H1 (cell line): ENCODE results near the gene SNED1. TPM values are rescaled to one million over a fixed set of nuclear protein-coding genes. Genes with fewer than 3 reads are reported as not detected.

ENCODE experiments used
- CTCF ChIA-PET: fragments of 300-600 bp; sonication (Branson Sonifier 250); formaldehyde crosslinking; loops from one replicate; lab custom pipeline; 2021; ENCODE audit not compliant: partially characterized antibody; lab: Charles Lee
- POLR2A ChIA-PET: fragments of 300-600 bp; sonication (Branson Sonifier 250); formaldehyde crosslinking; loops from one replicate; lab custom pipeline; 2021; ENCODE audit warnings: inconsistent platforms; ENCODE audit not compliant: partially characterized antibody; lab: Charles Lee
- DNase-seq, 2 experiments: peaks; one replicate each; pipeline versions ENCODE4 v3.0.0 to v3.0.0-alpha.2; 2010 to 2022; ENCODE audit warnings: low spot score in 2 of 2, low read depth in 1 of 2, mixed read lengths in 1 of 2
- FAIRE-seq: peaks from 2 replicates; lab custom pipeline; 2011; peaks lifted over from hg19 to GRCh38; lab: Jason Lieb, UNC
- H2AFZ ChIP-seq: 2 replicates; pipeline ENCODE4 v1.8.1; 2012; ENCODE audit warnings: low read length, inconsistent platforms
- H2AK5ac ChIP-seq: 2 replicates; pipeline ENCODE4 v1.6.1; 2013; ENCODE audit warnings: low read depth, low read length
- H2BK120ac ChIP-seq: replicated peaks from 2 replicates; pipeline ENCODE3; 2013; ENCODE audit warnings: low read depth, low read length, inconsistent platforms
- H2BK12ac ChIP-seq: 2 replicates; pipeline ENCODE4 v1.6.1; 2013; ENCODE audit warnings: low read depth, low read length
- H2BK15ac ChIP-seq: 2 replicates; pipeline ENCODE4 v1.6.1; 2013; ENCODE audit warnings: low read length
- H2BK20ac ChIP-seq: 2 replicates; pipeline ENCODE4 v1.6.1; 2013; ENCODE audit warnings: low read length
- H2BK5ac ChIP-seq: 2 replicates; pipeline ENCODE4 v1.6.1; 2013; ENCODE audit warnings: low read depth, low read length
- H3K14ac ChIP-seq: 2 replicates; pipeline ENCODE4 v1.6.1; 2013; ENCODE audit warnings: inconsistent platforms; ENCODE audit not compliant: insufficient read length
- H3K18ac ChIP-seq: 2 replicates; pipeline ENCODE4 v1.6.1; 2013; ENCODE audit warnings: low read length; ENCODE audit errors: extremely low read depth
- H3K23ac ChIP-seq: 2 replicates; pipeline ENCODE4 v1.6.1; 2013; ENCODE audit warnings: inconsistent platforms; ENCODE audit not compliant: insufficient read length
- H3K23me2 ChIP-seq: 2 replicates; pipeline ENCODE4 v1.6.1; 2013; ENCODE audit warnings: low read depth, low read length
- H3K27ac ChIP-seq: 2 replicates; pipeline ENCODE4 v1.6.1; 2011; ENCODE audit warnings: low read depth, low read length, inconsistent platforms
- H3K27me3 ChIP-seq, 4 experiments: replicated peaks in 1 of 4; 1 replicate in 1 of 4; 2 replicates in 3 of 4; pipeline versions ENCODE4 v1.6.1 to v1.8.1; 2011 to 2013; ENCODE audit warnings: low read length in 3 of 4, mild to moderate bottlenecking in 3 of 4, inconsistent platforms in 2 of 4, mixed read lengths in 2 of 4, moderate library complexity in 1 of 4; ENCODE audit not compliant: control insufficient read depth in 3 of 4, insufficient read depth in 3 of 4; ENCODE audit errors: extremely low read depth in 1 of 4
- H3K36me3 ChIP-seq, 4 experiments: 2 replicates each; pipeline versions ENCODE4 v1.6.1 to v1.8.1; 2011 to 2013; ENCODE audit warnings: mild to moderate bottlenecking in 4 of 4, low read length in 3 of 4, moderate library complexity in 2 of 4, control low read depth in 1 of 4, inconsistent platforms in 1 of 4; ENCODE audit not compliant: insufficient read depth in 4 of 4, control insufficient read depth in 2 of 4
- H3K4ac ChIP-seq: replicated peaks from 2 replicates; pipeline ENCODE3; 2013; ENCODE audit warnings: low read length, low read depth, mixed read lengths, inconsistent platforms; ENCODE audit not compliant: insufficient read length
- H3K4me1 ChIP-seq, 4 experiments: replicated peaks in 1 of 4; 1 replicate in 1 of 4; 2 replicates in 3 of 4; pipeline versions ENCODE4 v1.6.1 to v1.8.1; 2011 to 2013; ENCODE audit warnings: low read length in 3 of 4, inconsistent platforms in 2 of 4, mixed read lengths in 1 of 4; ENCODE audit not compliant: insufficient read depth in 4 of 4, control insufficient read depth in 3 of 4
- H3K4me2 ChIP-seq, 2 experiments: 2 replicates each; pipeline versions ENCODE4 v1.6.1 to v1.8.1; 2011 to 2013; ENCODE audit warnings: low read depth in 2 of 2, low read length in 2 of 2, control low read depth in 1 of 2, inconsistent platforms in 1 of 2, mild to moderate bottlenecking in 1 of 2; ENCODE audit not compliant: insufficient read depth in 1 of 2
- H3K4me3 ChIP-seq, 4 experiments: fragments of 200-600, 300-600 bp in 1 of 4; sonication (generic), shearing (Covaris generic), sonication (Bioruptor Twin) in 1 of 4; 2 replicates each; pipeline versions ENCODE4 v1.5.1 to v1.8.1; 2011 to 2016; ENCODE audit warnings: low read length in 4 of 4, low read depth in 3 of 4, control low read depth in 2 of 4, inconsistent platforms in 2 of 4, mild to moderate bottlenecking in 2 of 4, mixed read lengths in 1 of 4, moderate library complexity in 1 of 4; ENCODE audit not compliant: insufficient read depth in 2 of 4; ENCODE audit errors: extremely low read depth in 1 of 4
- H3K56ac ChIP-seq: replicated peaks from 2 replicates; pipeline ENCODE3; 2013; ENCODE audit warnings: low read depth, mild to moderate bottlenecking, mixed read lengths, low read length, inconsistent platforms; ENCODE audit not compliant: insufficient read length
- H3K79me1 ChIP-seq: 2 replicates; pipeline ENCODE4 v1.6.1; 2013; ENCODE audit warnings: low read depth, low read length, control low read depth
- H3K79me2 ChIP-seq, 2 experiments: 2 replicates each; pipeline versions ENCODE4 v1.6.1 to v1.8.1; 2012 to 2013; ENCODE audit warnings: low read length in 2 of 2, mild to moderate bottlenecking in 2 of 2, inconsistent platforms in 1 of 2; ENCODE audit not compliant: insufficient read depth in 2 of 2, control insufficient read depth in 1 of 2
- H3K9ac ChIP-seq, 4 experiments: replicated peaks in 1 of 4; 1 replicate in 1 of 4; 2 replicates in 3 of 4; pipeline versions ENCODE4 v1.6.1 to v1.8.1; 2011 to 2013; ENCODE audit warnings: low read depth in 3 of 4, low read length in 3 of 4, control low read depth in 2 of 4, mild to moderate bottlenecking in 2 of 4, moderate library complexity in 2 of 4, inconsistent platforms in 1 of 4; ENCODE audit errors: extremely low read depth in 1 of 4
- H3K9me3 ChIP-seq, 2 experiments: 2 replicates each; pipeline versions ENCODE4 v1.6.1 to v1.8.1; 2012 to 2013; ENCODE audit warnings: mild to moderate bottlenecking in 2 of 2, moderate library complexity in 2 of 2, control low read depth in 1 of 2, inconsistent platforms in 1 of 2, low read depth in 1 of 2, low read length in 1 of 2, mixed read lengths in 1 of 2; ENCODE audit not compliant: insufficient read depth in 2 of 2
- H4K20me1 ChIP-seq, 2 experiments: replicated peaks in 1 of 2; 2 replicates each; pipeline versions ENCODE3 to v1.8.1; 2011 to 2013; ENCODE audit warnings: inconsistent platforms in 2 of 2, low read length in 2 of 2, mild to moderate bottlenecking in 1 of 2; ENCODE audit not compliant: insufficient read depth in 2 of 2, control insufficient read depth in 1 of 2
- H4K5ac ChIP-seq: 2 replicates; pipeline ENCODE4 v1.6.1; 2013; ENCODE audit warnings: low read length, low read depth, mixed read lengths, inconsistent platforms; ENCODE audit not compliant: insufficient read length
- H4K8ac ChIP-seq: 2 replicates; pipeline ENCODE4 v1.8.0; 2013; ENCODE audit warnings: mild to moderate bottlenecking, moderate library complexity, low read length, inconsistent platforms; ENCODE audit not compliant: insufficient read depth; ENCODE audit errors: extremely low read depth
- H4K91ac ChIP-seq: replicated peaks from 2 replicates; pipeline ENCODE3; 2013; ENCODE audit warnings: low read length, mixed read lengths, inconsistent platforms; ENCODE audit not compliant: insufficient read length
- CREB1 ChIP-seq: IDR thresholded peaks from 2 replicates; pipeline ENCODE4 v1.6.1; 2012; ENCODE audit warnings: inconsistent platforms
- EP300 ChIP-seq, 2 experiments: IDR thresholded peaks; 1 replicate in 1 of 2; 2 replicates in 1 of 2; pipeline ENCODE4 v1.6.1; 2011 to 2012; ENCODE audit warnings: low read depth in 2 of 2, low read length in 2 of 2, mild to moderate bottlenecking in 2 of 2, borderline replicate concordance in 1 of 2, inconsistent platforms in 1 of 2, moderate library complexity in 1 of 2
- GABPA ChIP-seq: IDR thresholded peaks from 2 replicates; pipeline ENCODE4 v1.6.1; 2011; ENCODE audit warnings: mild to moderate bottlenecking, low read length, moderate library complexity, borderline replicate concordance; ENCODE audit not compliant: insufficient read depth
- JUND ChIP-seq: IDR thresholded peaks from 2 replicates; pipeline ENCODE4 v1.6.1; 2011; ENCODE audit warnings: mild to moderate bottlenecking, improper control_type of control experiment, low read length
- KDM4A ChIP-seq: IDR thresholded peaks from one replicate; pipeline ENCODE4 v1.7.1; 2012; ENCODE audit warnings: low read depth, mild to moderate bottlenecking, moderate library complexity, low read length, inconsistent platforms; ENCODE audit not compliant: severe bottlenecking
- NANOG ChIP-seq: IDR thresholded peaks from 2 replicates; pipeline ENCODE4 v1.6.1; 2011; ENCODE audit warnings: low read length, low read depth, mild to moderate bottlenecking, inconsistent platforms; ENCODE audit not compliant: insufficient read depth, poor library complexity, severe bottlenecking
- RBBP5 ChIP-seq: IDR thresholded peaks from 2 replicates; pipeline ENCODE4 v1.7.1; 2012; ENCODE audit warnings: low read depth, mild to moderate bottlenecking, inconsistent platforms, low read length, moderate library complexity, borderline replicate concordance
- RFX5 ChIP-seq: IDR thresholded peaks from 2 replicates; pipeline ENCODE4 v1.6.1; 2011; ENCODE audit warnings: low read depth, low read length, improper control_type of control experiment, borderline replicate concordance
- RXRA ChIP-seq: IDR thresholded peaks from 2 replicates; pipeline ENCODE4 v1.6.1; 2011; ENCODE audit warnings: low read depth, mild to moderate bottlenecking, low read length, moderate library complexity; ENCODE audit not compliant: insufficient read depth
- SP4 ChIP-seq: IDR thresholded peaks from 2 replicates; pipeline ENCODE4 v1.6.1; 2012; ENCODE audit warnings: low read length, inconsistent platforms
- TAF7 ChIP-seq: optimal IDR thresholded peaks from 2 replicates; pipeline ENCODE3; 2011; ENCODE audit warnings: low read depth, mild to moderate bottlenecking, inconsistent platforms, low read length, moderate library complexity, borderline replicate concordance
- TCF12 ChIP-seq: IDR thresholded peaks from 2 replicates; pipeline ENCODE4 v1.6.1; 2011; ENCODE audit warnings: low read depth, mild to moderate bottlenecking, low read length
- WGBS, 2 experiments: shearing (Covaris generic) in 1 of 2; methylation state at CpG; one replicate each; pipeline versions ENCODE4 v1.1.6 to v1.1.7; 2013 to 2015; ENCODE audit warnings: low lambda C conversion rate in 2 of 2, mixed read lengths in 2 of 2, inconsistent platforms in 1 of 2, low coverage in 1 of 2, missing lambda C conversion rate in 1 of 2; ENCODE audit not compliant: insufficient replicate concordance in 2 of 2, insufficient coverage in 1 of 2, insufficient read length in 1 of 2; ENCODE audit errors: extremely low coverage in 1 of 2, missing lambda C conversion rate in 1 of 2; 5-methylcytosine and 5-hydroxymethylcytosine counted together
- polyA plus RNA-seq, 7 experiments: library from polyadenylated mRNA; depleted of rRNA in 3 of 7; stranded (reverse) in 5 of 7; unstranded in 2 of 7; fragments of >200 nt in 5 of 7; fragments of 200-250 nt in 2 of 7; gene quantifications; 1 replicate in 5 of 7; 2 replicates in 1 of 7; 4 replicates in 1 of 7; pipeline versions ENCODE4 v1.2.1 to v1.2.3, GENCODE V29; 2011 to 2013; ENCODE audit warnings: missing spikeins in 2 of 7, mixed read lengths in 2 of 7
- total RNA-seq: library from RNA; stranded (reverse); fragmentation: NEBNext Ultra II Directional; extraction: Animal tissue kit (Norgen Biotek cat#: 25700); gene quantifications from 2 replicates; pipeline ENCODE4 v1.2.1, GENCODE V29; 2021

The SNED1 gene
- total and polyA plus RNA-seq, 2 of the 8 experiments (the other 6 are each of a cell fraction or from before 2014, with no cell fraction given), result 1.9 TPM

- ChIA-PET POLR2A (no interaction called here), CTCF (interaction anchor here (0.6 to 3.5 kb wide), 39 partner anchors 11 to 310 kb away, joined by 3 to 16 read pairs (median 4); no protein-coding TSS in a partner anchor)
- Histone ChIP-seq H2BK120ac (no peak overlapping the region), H2BK20ac (no peak overlapping the region), H3K4me2 (peak overlapping the region; percentile 18 to 61; a peak in 3 of 4 replicates), H2AFZ (no peak overlapping the region), H3K27me3 (peaks cover 0 to 3% (median 3%) of the 10 kb centered on the region in 4 experiments; a peak in 3 of 7 replicates), H4K5ac (no peak overlapping the region), H3K79me1 (no peaks in the 10 kb centered on the region), H3K4me3 (peak overlapping the region in 3 of 4 experiments; percentile 10 to 41 (median 19); a peak in 3 of 8 replicates), H3K9ac (no peak overlapping the region), H2BK5ac (no peak overlapping the region), H4K8ac (peak overlapping the region; percentile 75), H3K18ac (no peak overlapping the region; the same call in 1 of the 2 replicates), H2AK5ac (no peak overlapping the region), H3K23ac (no peak overlapping the region), H3K56ac (no peak overlapping the region), H3K23me2 (peaks cover 2% of the 10 kb centered on the region; the same call in 1 of the 2 replicates), H3K4me1 (peaks cover 0 to 3% (median 0%) of the 10 kb centered on the region in 4 experiments; a peak in 1 of 7 replicates), H3K9me3 (peaks cover 6 to 11% of the 10 kb centered on the region in 2 experiments; a peak in 3 of 4 replicates), H2BK12ac (no peak overlapping the region), H3K36me3 (no peaks in the 10 kb centered on the region), H4K91ac (no peak overlapping the region), H3K79me2 (no peaks in the 10 kb centered on the region), H3K27ac (no peak overlapping the region), H4K20me1 (peaks cover 0 to 2% of the 10 kb centered on the region in 2 experiments), H3K14ac (no peak overlapping the region), H2BK15ac (no peak overlapping the region), H3K4ac (no peak overlapping the region)
- FAIRE-seq (no peak), DNase-seq (peak; percentile 68 to 81)
- WGBS, 2 experiments, result 18% methylated on average over 30 of the region's 45 CpGs; no CpG with 5 or more reads in 1 of the 2 experiments
- TF ChIP-seq TCF12 (0 out of 2 replicates have a peak, but pooled peaks have one; percentile 13), NANOG (peak; percentile 44), GABPA (peak; percentile 81; the same call in 1 of the 2 replicates), CREB1 (peak; percentile 46; the same call in 1 of the 2 replicates), SP4 (no peak), RFX5 (no peak), JUND (0 out of 2 replicates have a peak, but pooled peaks have one; percentile 6), RXRA (no peak), EP300 (IDR thresholded peaks at IDR 0.05; ENCODE audit: borderline replicate concordance in 1 of 2, low read depth in 2 of 2, low read length in 2 of 2) (no peak), RBBP5 (0 out of 2 replicates have a peak, but pooled peaks have one; percentile 39), TAF7 (peak; percentile 9), KDM4A (peak; percentile 41)
Observed at GRCh38 chr2:240983361-240983995, 14.9 kb upstream of the SNED1 start.
